Breast epithelium (tissue), 4 donors: Measurements from ENCODE around the gene C9orf152. TPM values are rescaled to one million over a fixed set of nuclear protein-coding genes. Genes with fewer than 3 reads are reported as not detected.
A peak's percentile ranks its signal among the peaks of the same experiment; 100 is the strongest.

Experiments used
- DNase-seq, 2 donors: peaks; one replicate each; pipeline ENCODE4 v3.0.0-alpha.2; 2019; ENCODE audit warnings: low spot score in 2 of 2
- H3K27ac ChIP-seq, 2 donors: fragments of 200-600 bp; sonication (generic) in 1 of 2; one replicate each; pipeline ENCODE4 v1.5.1; 2016 to 2019; ENCODE audit warnings: mild to moderate bottlenecking in 1 of 2
- H3K27me3 ChIP-seq, 2 donors: fragments of 200-600 bp; sonication (generic) in 1 of 2; one replicate each; pipeline versions ENCODE4 v1.5.1 to v1.6.0; 2017 to 2019; ENCODE audit warnings: control low read depth in 1 of 2, mild to moderate bottlenecking in 1 of 2
- H3K36me3 ChIP-seq: fragments of 200-600 bp; one replicate; pipeline ENCODE4 v1.5.1; 2019
- H3K4me1 ChIP-seq, 2 donors: fragments of 200-600 bp; sonication (generic); one replicate each; pipeline ENCODE4 v1.5.1; 2016 to 2019; ENCODE audit warnings: control low read depth in 1 of 2
- H3K4me3 ChIP-seq, 3 donors: fragments of 200-600 bp; sonication (generic); 1 replicate in 2 of 3; 2 replicates in 1 of 3; pipeline ENCODE4 v1.5.1; 2016 to 2019; ENCODE audit warnings: mild to moderate bottlenecking in 3 of 3, moderate library complexity in 2 of 3
- H3K9me3 ChIP-seq, 2 donors: fragments of 200-600 bp; sonication (generic) in 1 of 2; one replicate each; pipeline ENCODE4 v1.5.1; 2016 to 2019; ENCODE audit warnings: control low read depth in 1 of 2
- CTCF ChIP-seq, 3 donors: fragments of 450-650 bp; IDR thresholded peaks; one replicate each; pipeline ENCODE4 v1.5.1; 2016 to 2017; ENCODE audit warnings: antibody characterized with exemption in 3 of 3, mild to moderate bottlenecking in 3 of 3, moderate library complexity in 3 of 3
- POLR2A ChIP-seq: fragments of 450-650 bp; IDR thresholded peaks from one replicate; pipeline ENCODE4 v1.6.1; 2016; ENCODE audit warnings: antibody characterized with exemption, mild to moderate bottlenecking, moderate library complexity
- POLR2AphosphoS5 ChIP-seq, 3 donors: sonication (generic); formaldehyde crosslinking; IDR thresholded peaks; one replicate each; pipeline ENCODE4 v1.6.1; 2017; ENCODE audit warnings: antibody characterized with exemption in 3 of 3
- intact Hi-C: fragments of 100-400 bp; cut with DNase I; formaldehyde crosslinking; loops from one replicate; pipeline ENCODE4 v1.15.1; 2023; ENCODE audit warnings: low total_unique reads
- total RNA-seq, 3 donors: library from RNA; depleted of rRNA; stranded (reverse); fragments of >200 nt; gene quantifications; one replicate each; pipeline ENCODE4 v1.1.0, GENCODE V29; 2016

The C9orf152 gene
- total RNA-seq, 3 donors from 2014 or later = 7.9 to 10.2 TPM; not detected in 1

GRCh38 chr9:110155751-110156150, 52.2 kb downstream of the C9orf152 start:
- Histone ChIP-seq H3K4me1 (no peaks in the 10 kb centered on the region), H3K9me3 (no peaks in the 10 kb centered on the region), H3K36me3 (no peaks in the 10 kb centered on the region), H3K27ac (no peak overlapping the region), H3K27me3 (no peaks in the 10 kb centered on the region), H3K4me3 (no peak overlapping the region)
- DNase-seq = no peak
- intact Hi-C loops = no loop called here
- TF ChIP-seq POLR2AphosphoS5 (IDR thresholded peaks at IDR 0.05) (no peak), CTCF (IDR thresholded peaks at IDR 0.05) (no peak), POLR2A (no peak)

DNA sequence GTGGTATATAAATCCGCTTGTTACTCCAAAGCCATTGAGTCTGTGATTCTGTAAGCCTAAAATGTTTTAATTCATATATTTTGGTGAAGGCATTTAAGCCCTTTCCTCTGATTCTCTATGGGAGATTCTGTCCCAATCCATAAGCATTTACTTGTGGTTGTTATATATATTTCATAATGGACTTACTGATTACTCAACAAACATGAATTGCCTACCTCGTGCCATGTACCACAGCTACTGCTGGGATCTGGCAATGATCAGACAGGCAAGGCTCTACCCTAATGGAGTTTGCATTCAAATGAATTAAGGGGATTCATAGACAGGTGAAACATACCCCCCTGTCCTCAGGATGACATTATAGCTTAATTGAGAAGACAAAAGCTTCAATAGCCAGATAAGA, 54.5 kb downstream of the C9orf152 start:
- DNase-seq = no peak
- intact Hi-C loops = no loop called here
- Histone ChIP-seq H3K27me3 (no peaks in the 10 kb centered on the region), H3K9me3 (no peaks in the 10 kb centered on the region), H3K4me3 (no peak overlapping the region), H3K27ac (no peak overlapping the region), H3K36me3 (no peaks in the 10 kb centered on the region), H3K4me1 (no peaks in the 10 kb centered on the region)
- TF ChIP-seq POLR2A (no peak), POLR2AphosphoS5 (IDR thresholded peaks at IDR 0.05) (no peak), CTCF (IDR thresholded peaks at IDR 0.05) (no peak)

DNA sequence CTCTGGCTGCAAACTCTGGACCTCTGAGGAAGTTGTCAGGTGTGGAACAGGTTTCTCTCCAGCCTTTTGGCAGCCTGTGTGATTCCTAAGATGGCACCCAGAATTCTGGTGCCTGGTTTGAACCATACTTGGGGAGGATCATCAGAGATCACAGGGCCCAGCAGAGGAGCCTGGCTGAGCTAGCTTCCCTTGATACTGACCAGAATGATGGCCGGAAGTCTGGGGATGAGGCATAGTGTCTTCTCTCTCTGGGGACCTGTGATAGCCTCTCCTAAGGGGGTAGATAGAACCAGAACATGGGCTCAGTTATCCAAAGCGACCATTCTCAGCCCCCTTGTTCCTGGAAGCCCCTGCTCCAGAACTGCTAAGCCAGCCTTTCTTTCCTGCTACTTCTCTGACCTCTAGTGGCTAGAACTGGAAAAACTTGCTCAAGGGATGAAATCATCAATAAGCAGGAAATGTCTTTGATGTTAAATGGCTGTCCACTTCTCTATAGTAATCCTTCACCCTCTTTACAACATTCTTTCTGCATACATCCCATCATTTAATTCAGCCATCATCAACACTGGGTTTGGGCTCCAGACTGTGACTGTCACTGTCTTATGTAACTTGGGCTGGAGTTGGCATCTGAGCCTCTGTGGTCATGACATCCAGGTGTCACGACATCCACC, 55.1 kb downstream of the C9orf152 start:
- intact Hi-C loops = no loop called here
- no peak for DNase-seq
- peaks cover 0 to 4% of the 10 kb centered on the region in 2 donors for H3K4me1 ChIP-seq
- H3K9me3 ChIP-seq = no peaks in the 10 kb centered on the region
- no peak overlapping the region for H3K4me3 ChIP-seq
- no peaks in the 10 kb centered on the region for H3K36me3 ChIP-seq
- H3K27me3 ChIP-seq = no peaks in the 10 kb centered on the region
- H3K27ac ChIP-seq = no peak overlapping the region
- TF ChIP-seq POLR2AphosphoS5 (IDR thresholded peaks at IDR 0.05) = no peak
- peak; percentile 45 to 72 (median 69) for TF ChIP-seq CTCF (IDR thresholded peaks at IDR 0.05)

Other genes with a start within 250 kb of the C9orf152 start
- gene TXN, start 48.3 kb upstream of the C9orf152 start, total RNA-seq = 100 to 1,000 TPM in 2 of 3 donors, 10 to 100 TPM in 1; 96.7 to 196 (median 145) TPM
- not detected for gene TXNDC8, start 129.7 kb upstream of the C9orf152 start, total RNA-seq